Astrocyte of the spinal cord (primary cell): ENCODE results near the gene SERTAD2.
A peak's percentile ranks its signal among the peaks of the same experiment; 100 is the strongest.

Source experiments
- DNase-seq: peaks from one replicate; pipeline ENCODE4 v3.0.0; 2011; ENCODE audit warnings: low read depth, low spot score
- H3K4me3 ChIP-seq: 2 replicates; pipeline ENCODE4 v1.5.1; 2011; ENCODE audit warnings: low read depth, mild to moderate bottlenecking, low read length, moderate library complexity
- in situ Hi-C: cut with HindIII; loops from 2 replicates; pipeline ENCODE4 v1.10.0; 2017; ENCODE audit warnings: low sequenced_read_pairs
- TF ChIP-seq, protein P1 (sequence below): IDR thresholded peaks from 2 replicates; pipeline ENCODE4 v1.5.1; 2012; ENCODE audit warnings: low read depth, mild to moderate bottlenecking, low read length, inconsistent platforms

The SERTAD2 gene

GRCh38 chr2:64610316-64610855 lies 43.3 kb downstream of the SERTAD2 start:
- no peak overlapping the region for H3K4me3 ChIP-seq
- DNase-seq, result no peak
- in situ Hi-C loops, result no loop called here
- TF ChIP-seq, protein P1, sequence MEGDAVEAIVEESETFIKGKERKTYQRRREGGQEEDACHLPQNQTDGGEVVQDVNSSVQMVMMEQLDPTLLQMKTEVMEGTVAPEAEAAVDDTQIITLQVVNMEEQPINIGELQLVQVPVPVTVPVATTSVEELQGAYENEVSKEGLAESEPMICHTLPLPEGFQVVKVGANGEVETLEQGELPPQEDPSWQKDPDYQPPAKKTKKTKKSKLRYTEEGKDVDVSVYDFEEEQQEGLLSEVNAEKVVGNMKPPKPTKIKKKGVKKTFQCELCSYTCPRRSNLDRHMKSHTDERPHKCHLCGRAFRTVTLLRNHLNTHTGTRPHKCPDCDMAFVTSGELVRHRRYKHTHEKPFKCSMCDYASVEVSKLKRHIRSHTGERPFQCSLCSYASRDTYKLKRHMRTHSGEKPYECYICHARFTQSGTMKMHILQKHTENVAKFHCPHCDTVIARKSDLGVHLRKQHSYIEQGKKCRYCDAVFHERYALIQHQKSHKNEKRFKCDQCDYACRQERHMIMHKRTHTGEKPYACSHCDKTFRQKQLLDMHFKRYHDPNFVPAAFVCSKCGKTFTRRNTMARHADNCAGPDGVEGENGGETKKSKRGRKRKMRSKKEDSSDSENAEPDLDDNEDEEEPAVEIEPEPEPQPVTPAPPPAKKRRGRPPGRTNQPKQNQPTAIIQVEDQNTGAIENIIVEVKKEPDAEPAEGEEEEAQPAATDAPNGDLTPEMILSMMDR, result no peak

DNA sequence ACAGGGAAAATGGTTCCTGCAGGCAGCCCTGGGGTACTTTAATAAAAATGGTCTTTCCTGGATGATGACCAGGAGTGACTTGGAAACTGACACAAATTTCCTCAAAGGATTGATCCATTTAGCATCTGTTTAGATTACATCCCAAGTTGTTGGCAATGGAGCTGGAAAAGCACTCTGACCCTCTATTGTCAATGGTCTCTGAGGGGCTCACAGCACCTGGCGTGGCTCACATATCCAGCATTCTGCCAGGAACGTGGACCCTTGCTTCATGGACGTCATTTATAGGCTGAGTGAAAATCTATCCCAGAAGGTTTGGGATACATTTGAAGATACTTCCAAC lies 43.8 kb downstream of the SERTAD2 start:
- TF ChIP-seq, protein P1, result no peak
- no peak for DNase-seq
- in situ Hi-C loops, result no loop called here
- H3K4me3 ChIP-seq, result no peak overlapping the region

GRCh38 chr2:64609227-64609941 lies 44.3 kb downstream of the SERTAD2 start:
- in situ Hi-C loops, result no loop called here
- DNase-seq, result no peak
- peak overlapping the region; percentile 28 for H3K4me3 ChIP-seq
- TF ChIP-seq, protein P1, result no peak

DNA sequence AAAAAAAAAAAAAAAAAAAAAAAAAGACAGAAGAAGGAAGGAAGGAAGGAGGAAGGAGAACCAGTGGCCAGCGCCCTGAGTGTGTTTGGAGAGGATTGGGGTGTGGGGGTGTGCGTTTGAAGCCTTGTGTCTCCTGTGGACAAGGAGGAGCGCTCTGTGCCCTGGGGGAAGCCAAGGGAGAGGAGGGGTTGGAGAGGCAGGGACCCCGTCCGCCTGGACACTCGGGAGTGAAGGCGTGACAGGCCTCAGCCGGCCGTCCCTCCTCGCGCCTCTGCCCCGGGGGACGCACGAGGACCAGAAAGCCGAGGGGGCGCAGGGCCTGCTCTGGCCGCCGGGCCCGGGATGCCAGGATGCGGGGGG lies 44.9 kb downstream of the SERTAD2 start:
- TF ChIP-seq, protein P1, result no peak
- no peak overlapping the region for H3K4me3 ChIP-seq
- no peak for DNase-seq
- in situ Hi-C loops, result no loop called here

DNA sequence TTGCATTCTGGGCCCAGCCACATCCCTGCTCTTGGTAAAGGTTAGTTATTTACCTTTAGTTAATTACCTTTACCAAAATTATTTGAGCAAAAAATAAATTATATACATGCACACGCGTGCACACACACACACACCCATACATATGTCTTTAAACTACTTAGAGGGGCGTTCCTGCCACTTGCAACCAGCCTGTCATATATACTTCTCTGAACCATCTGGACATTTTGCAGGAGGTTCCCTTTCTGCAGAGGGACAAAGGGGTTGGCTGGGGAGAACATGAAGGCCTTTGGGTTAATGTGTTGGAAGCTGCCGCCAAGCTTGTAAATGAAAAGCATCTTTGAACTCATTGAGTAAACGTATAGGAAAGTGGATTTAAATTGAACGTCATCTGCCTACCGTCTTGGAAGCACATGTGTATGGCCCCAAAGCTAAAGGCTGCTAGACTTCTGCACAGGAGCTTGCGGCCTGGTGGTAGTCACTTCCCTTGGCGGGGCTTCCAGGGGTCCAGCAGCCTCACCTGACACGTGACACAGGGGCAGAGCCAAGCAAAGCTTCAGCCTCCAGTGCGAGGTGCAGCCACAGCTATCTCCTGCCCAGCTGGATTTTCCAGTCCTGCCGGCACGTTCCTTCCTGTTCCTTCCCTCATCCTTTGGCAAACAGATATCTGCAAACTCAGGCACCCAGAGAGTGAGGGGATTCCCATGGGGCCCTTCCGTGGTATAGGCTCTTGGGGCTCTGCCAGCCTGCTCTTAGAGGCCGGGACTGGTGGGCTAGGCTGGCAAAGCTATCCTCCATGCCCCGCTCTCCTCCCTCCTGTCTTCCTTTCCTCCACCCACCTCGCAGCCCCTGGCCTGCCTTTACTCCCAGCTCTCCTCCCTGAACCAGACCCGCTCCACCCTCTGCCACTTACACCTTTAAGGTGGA lies 46.1 kb downstream of the SERTAD2 start:
- no peak for DNase-seq
- TF ChIP-seq, protein P1, result no peak
- no peak overlapping the region for H3K4me3 ChIP-seq
- in situ Hi-C loops, result no loop called here

- no peak for DNase-seq
- in situ Hi-C loops, result no loop called here
- no peak overlapping the region for H3K4me3 ChIP-seq
- TF ChIP-seq, protein P1, result no peak
Measured at GRCh38 chr2:64606479-64607363, 47.0 kb downstream of the SERTAD2 start.
